Uterus (tissue), 4 donors: ENCODE measurements around the gene TINAGL1. TPM values are rescaled to one million over a fixed set of nuclear protein-coding genes. Genes with fewer than 3 reads are reported as not detected.

Source experiments
- DNase-seq, 2 donors: peaks; one replicate each; pipeline ENCODE4 v3.0.0-alpha.2; 2019 to 2020
- H3K27ac ChIP-seq, 2 donors: fragments of 200-600 bp; sonication (generic); 1 replicate in 1 of 2; 2 replicates in 1 of 2; pipeline ENCODE4 v1.5.1; 2016 to 2018
- H3K27me3 ChIP-seq, 2 donors: fragments of 200-600 bp; sonication (generic); one replicate each; pipeline ENCODE4 v1.5.1; 2018 to 2019; ENCODE audit warnings: control low read depth in 1 of 2
- H3K36me3 ChIP-seq, 2 donors: fragments of 200-600 bp; sonication (generic); one replicate each; pipeline ENCODE4 v1.5.1; 2019; ENCODE audit warnings: control low read depth in 1 of 2
- H3K4me1 ChIP-seq, 2 donors: fragments of 200-600 bp; sonication (generic); one replicate each; pipeline ENCODE4 v1.5.1; 2018 to 2019; ENCODE audit warnings: control low read depth in 1 of 2
- H3K4me3 ChIP-seq, 2 donors: fragments of 200-600 bp; sonication (generic); 1 replicate in 1 of 2; 2 replicates in 1 of 2; pipeline ENCODE4 v1.5.1; 2018 to 2019; ENCODE audit warnings: mild to moderate bottlenecking in 1 of 2
- H3K9me3 ChIP-seq, 2 donors: fragments of 200-600 bp; sonication (generic); one replicate each; pipeline ENCODE4 v1.5.1; 2019; ENCODE audit warnings: control low read depth in 1 of 2
- CTCF ChIP-seq, 4 experiments: fragments of 200-600 bp in 2 of 4; fragments of 450-650 bp in 2 of 4; sonication (generic) in 2 of 4; IDR thresholded peaks; one replicate each; pipeline ENCODE4 v1.5.1; 2016 to 2019; ENCODE audit warnings: antibody characterized with exemption in 4 of 4, mild to moderate bottlenecking in 2 of 4, moderate library complexity in 1 of 4
- POLR2A ChIP-seq, 2 donors: fragments of 450-650 bp; IDR thresholded peaks; one replicate each; pipeline ENCODE4 v1.6.1; 2016; ENCODE audit warnings: antibody characterized with exemption in 2 of 2, mild to moderate bottlenecking in 1 of 2, moderate library complexity in 1 of 2
- intact Hi-C: fragments of 100-400 bp; cut with DNase I; formaldehyde crosslinking; loops from one replicate; pipeline ENCODE4 v1.15.1; 2023; ENCODE audit warnings: low total_unique reads
- total RNA-seq, 4 donors: library from RNA; depleted of rRNA in 3 of 4; stranded (reverse); fragments of >200 nt in 3 of 4; gene quantifications; one replicate each; pipeline versions ENCODE4 v1.1.0 to v1.2.4, GENCODE V29; 2014 to 2023
- donor health status: DM: yes; HTN: yes; CAD: no.

The TINAGL1 gene
- total RNA-seq, 4 donors from 2014 or later: 104 to 247 (median 182) TPM

GRCh38 chr1:31588751-31589515 is 12.6 kb downstream of the TINAGL1 start:
- DNase-seq: peak; percentile 43 to 60
- Histone ChIP-seq H3K27ac (peak overlapping the region; percentile 84 to 91), H3K4me1 (peaks cover 7 to 24% of the 10 kb centered on the region in 2 donors), H3K27me3 (no peaks in the 10 kb centered on the region), H3K9me3 (no peaks in the 10 kb centered on the region), H3K36me3 (no peaks in the 10 kb centered on the region), H3K4me3 (peak overlapping the region; percentile 36 to 53)
- intact Hi-C loops: no loop called here
- TF ChIP-seq POLR2A (IDR thresholded peaks at IDR 0.05): peak in 1 of 2 donors; percentile 9
- no peak for TF ChIP-seq CTCF (IDR thresholded peaks at IDR 0.05)

- no peaks in the 10 kb centered on the region for H3K27me3 ChIP-seq
- no peak for DNase-seq
- no peak overlapping the region for H3K4me3 ChIP-seq
- no peak for TF ChIP-seq POLR2A (IDR thresholded peaks at IDR 0.05)
- TF ChIP-seq CTCF (IDR thresholded peaks at IDR 0.05): no peak
- peak overlapping the region in 1 of 2 donors; percentile 32 for H3K27ac ChIP-seq
- H3K36me3 ChIP-seq: no peaks in the 10 kb centered on the region
- intact Hi-C loops: no loop called here
- no peaks in the 10 kb centered on the region for H3K9me3 ChIP-seq
- H3K4me1 ChIP-seq: peaks cover 0 to 15% of the 10 kb centered on the region in 2 donors
These were observed 15.2 kb downstream of the TINAGL1 start for GRCh38 chr1:31591425-31592093.

DNA sequence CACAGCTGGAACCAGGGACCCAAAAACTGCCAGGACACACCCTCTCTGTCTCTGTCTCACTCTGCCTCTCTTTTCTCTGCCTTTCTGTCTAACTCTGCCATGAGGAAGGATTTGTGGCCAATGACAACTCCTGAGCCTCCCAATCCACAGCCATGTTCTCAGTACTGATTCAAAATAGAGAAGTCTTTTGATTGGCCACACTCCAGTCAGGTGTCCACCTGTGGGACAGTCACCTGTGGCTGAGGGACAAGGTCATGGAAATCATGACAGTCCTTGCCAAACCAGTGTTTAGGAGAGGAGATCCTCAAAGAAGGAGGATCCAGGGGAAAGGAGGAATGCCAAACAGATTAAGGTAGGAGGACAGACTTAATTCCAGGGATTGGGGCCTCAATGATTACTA is 15.8 kb downstream of the TINAGL1 start:
- intact Hi-C loops: no loop called here
- H3K9me3 ChIP-seq: no peaks in the 10 kb centered on the region
- H3K4me3 ChIP-seq: no peak overlapping the region
- H3K36me3 ChIP-seq: no peaks in the 10 kb centered on the region
- peak overlapping the region in 1 of 2 donors; percentile 32 for H3K27ac ChIP-seq
- H3K27me3 ChIP-seq: no peaks in the 10 kb centered on the region
- no peak for DNase-seq
- peaks cover 0 to 15% of the 10 kb centered on the region in 2 donors for H3K4me1 ChIP-seq
- no peak for TF ChIP-seq POLR2A (IDR thresholded peaks at IDR 0.05)
- no peak for TF ChIP-seq CTCF (IDR thresholded peaks at IDR 0.05)

- no peak for DNase-seq
- H3K27ac ChIP-seq: no peak overlapping the region
- H3K9me3 ChIP-seq: no peaks in the 10 kb centered on the region
- no peaks in the 10 kb centered on the region for H3K36me3 ChIP-seq
- intact Hi-C loops: no loop called here
- no peaks in the 10 kb centered on the region for H3K27me3 ChIP-seq
- TF ChIP-seq POLR2A (IDR thresholded peaks at IDR 0.05) (no peak), CTCF (IDR thresholded peaks at IDR 0.05) (no peak)
- peaks cover 0 to 5% of the 10 kb centered on the region in 2 donors for H3K4me1 ChIP-seq
- no peak overlapping the region for H3K4me3 ChIP-seq
These were observed 16.9 kb downstream of the TINAGL1 start for GRCh38 chr1:31593136-31593665.
